Small intestine (tissue), 7 donors: ENCODE results near the gene NINJ1. TPM values are rescaled to one million over a fixed set of nuclear protein-coding genes. Genes with fewer than 3 reads are reported as not detected.

Source experiments
- DNase-seq, 2 donors: peaks; one replicate each; pipeline versions ENCODE4 v3.0.0 to v3.0.0-alpha.2; 2013
- FAIRE-seq: peaks from 2 replicates; lab custom pipeline; 2012; peaks lifted over from hg19 to GRCh38; lab: Jason Lieb, UNC
- H3K27ac ChIP-seq, 3 donors: one replicate each; pipeline ENCODE4 v1.5.1; 2013; ENCODE audit warnings: low read length in 2 of 3, mild to moderate bottlenecking in 2 of 3, control low read depth in 1 of 3, inconsistent platforms in 1 of 3, low read depth in 1 of 3, moderate library complexity in 1 of 3
- H3K27me3 ChIP-seq, 3 donors: one replicate each; pipeline ENCODE4 v1.6.1; 2013; ENCODE audit warnings: low read length in 3 of 3, inconsistent platforms in 1 of 3; ENCODE audit not compliant: control insufficient read depth in 3 of 3, insufficient read depth in 3 of 3
- H3K36me3 ChIP-seq, 3 donors: one replicate each; pipeline ENCODE4 v1.6.1; 2013; ENCODE audit warnings: low read length in 3 of 3, inconsistent platforms in 1 of 3, low read depth in 1 of 3, mild to moderate bottlenecking in 1 of 3, moderate library complexity in 1 of 3; ENCODE audit not compliant: control insufficient read depth in 3 of 3, insufficient read depth in 2 of 3
- H3K4me1 ChIP-seq, 3 donors: one replicate each; pipeline ENCODE4 v1.6.1; 2013; ENCODE audit warnings: low read length in 2 of 3, inconsistent platforms in 1 of 3, low read depth in 1 of 3, mild to moderate bottlenecking in 1 of 3, moderate library complexity in 1 of 3; ENCODE audit not compliant: control insufficient read depth in 3 of 3, insufficient read depth in 2 of 3
- H3K4me3 ChIP-seq, 3 donors: one replicate each; pipeline ENCODE4 v1.5.1; 2013; ENCODE audit warnings: low read length in 3 of 3, control low read depth in 1 of 3, inconsistent platforms in 1 of 3, low read depth in 1 of 3, mild to moderate bottlenecking in 1 of 3, moderate library complexity in 1 of 3
- H3K9me3 ChIP-seq, 2 donors: one replicate each; pipeline ENCODE4 v1.6.1; 2013; ENCODE audit warnings: low read depth in 1 of 2, low read length in 1 of 2; ENCODE audit not compliant: control insufficient read depth in 2 of 2, insufficient read depth in 1 of 2
- WGBS, 3 donors: extraction: QIAGEN DNeasy Blood & Tissue Kit; methylation state at CpG; one replicate each; pipeline ENCODE4 v1.1.7; 2013; 5-methylcytosine and 5-hydroxymethylcytosine counted together
- polyA plus RNA-seq, 4 donors: library from polyadenylated mRNA; stranded (reverse) in 3 of 4; unstranded in 1 of 4; fragments of 200-250 nt in 3 of 4; fragments of 120-200 nt in 1 of 4; gene quantifications; one replicate each; pipeline versions ENCODE4 v1.2.1 to v1.2.3, GENCODE V29; 2013
- donor health status: healthy with polysubstance abuse.
- donor health status: control.
- donor health status: control.
- donor health status: Bipolar disorder and iron deficiency.
- donor health status: healthy.

Gene NINJ1
- polyA plus RNA-seq, 4 donors = 29.4 to 93.2 (median 54.0) TPM

DNA sequence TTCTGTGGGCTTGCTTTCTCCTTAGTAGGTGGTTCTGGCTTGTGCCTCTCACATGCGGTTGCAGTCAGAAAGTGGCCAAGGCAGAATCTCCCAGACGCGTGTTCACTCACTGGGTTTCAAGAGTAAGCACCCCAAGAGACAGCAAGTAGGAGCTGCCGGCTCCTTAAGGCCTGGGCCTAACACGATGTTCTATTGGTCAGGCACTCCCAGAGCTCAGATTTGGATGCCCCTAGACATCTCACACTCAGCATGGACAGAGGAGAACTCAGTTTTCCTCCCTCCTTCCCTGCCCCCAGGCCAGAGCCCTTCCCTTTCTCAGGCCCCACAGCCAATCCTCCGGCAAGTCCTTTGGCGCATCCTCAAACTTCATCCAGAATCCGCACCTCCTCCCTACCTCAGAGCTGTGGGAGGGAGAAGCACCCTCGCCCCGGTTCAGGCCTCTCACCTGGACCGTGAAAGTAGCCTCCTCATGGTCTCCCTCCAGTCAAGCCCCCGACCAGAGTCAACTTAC lies 44.5 kb downstream of the NINJ1 start:
- DNase-seq (no peak), FAIRE-seq (no peak)
- peaks cover 2 to 15% of the 10 kb centered on the region in 2 donors for H3K9me3 ChIP-seq
- H3K27me3 ChIP-seq = no peaks in the 10 kb centered on the region
- H3K4me1 ChIP-seq = peaks cover 0 to 18% (median 0%) of the 10 kb centered on the region in 3 donors
- no peak overlapping the region for H3K27ac ChIP-seq
- H3K36me3 ChIP-seq = peaks cover 0 to 15% (median 0%) of the 10 kb centered on the region in 3 donors
- 92 to 95% (median 95%) methylated on average over 12 of the region's 12 CpGs for WGBS, 3 donors
- H3K4me3 ChIP-seq = no peak overlapping the region

DNA sequence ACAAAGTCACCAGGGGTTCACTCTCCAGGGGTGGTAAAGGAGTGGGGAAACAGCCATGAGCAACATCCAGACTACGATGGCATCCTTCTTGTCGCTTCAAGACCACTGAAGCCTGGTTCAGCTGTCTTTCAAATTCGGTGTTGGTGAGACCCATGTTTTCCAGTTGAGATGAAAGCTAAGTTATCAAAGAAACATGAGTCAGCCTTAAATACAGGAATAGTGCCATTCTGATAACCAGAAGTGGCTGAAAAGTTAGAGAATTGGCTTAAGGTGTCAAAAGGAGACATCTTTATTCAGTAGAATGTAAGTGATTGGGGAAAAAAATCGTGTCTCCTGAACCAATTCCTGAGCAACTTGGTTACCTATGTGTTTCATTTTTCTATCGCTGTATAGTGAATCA lies 45.0 kb downstream of the NINJ1 start:
- H3K4me1 ChIP-seq = peaks cover 0 to 14% (median 0%) of the 10 kb centered on the region in 3 donors
- peaks cover 0 to 17% (median 0%) of the 10 kb centered on the region in 3 donors for H3K36me3 ChIP-seq
- 83 to 89% (median 87%) methylated on average over 5 of the region's 5 CpGs for WGBS, 3 donors
- no peak overlapping the region for H3K4me3 ChIP-seq
- H3K9me3 ChIP-seq = peaks cover 2 to 15% of the 10 kb centered on the region in 2 donors
- FAIRE-seq (no peak), DNase-seq (no peak)
- no peaks in the 10 kb centered on the region for H3K27me3 ChIP-seq
- H3K27ac ChIP-seq = no peak overlapping the region

DNA sequence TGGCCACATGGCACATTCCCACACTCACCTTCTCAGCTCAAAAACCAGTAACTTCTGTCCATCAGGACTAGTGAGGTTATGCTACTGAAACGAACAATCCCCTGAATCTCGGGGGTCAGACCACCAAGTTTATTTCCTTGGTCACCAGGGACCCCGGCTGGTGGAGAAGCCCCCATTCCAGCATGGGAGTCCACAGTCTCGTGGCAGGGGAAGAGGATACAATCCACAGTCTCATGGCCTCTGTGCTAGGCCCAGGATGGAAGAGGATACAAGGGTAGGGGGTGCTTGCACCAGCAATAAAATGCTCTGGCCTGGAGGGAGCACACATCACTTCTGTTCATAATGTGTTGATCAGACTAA lies 45.4 kb downstream of the NINJ1 start:
- Histone ChIP-seq H3K27me3 (no peaks in the 10 kb centered on the region), H3K36me3 (peaks cover 0 to 18% (median 0%) of the 10 kb centered on the region in 3 donors), H3K27ac (no peak overlapping the region), H3K9me3 (peaks cover 2 to 15% of the 10 kb centered on the region in 2 donors), H3K4me1 (peaks cover 0 to 10% (median 0%) of the 10 kb centered on the region in 3 donors), H3K4me3 (no peak overlapping the region)
- DNase-seq (no peak), FAIRE-seq (no peak)
- 89 to 95% (median 95%) methylated on average over 4 of the region's 4 CpGs for WGBS, 3 donors

DNA sequence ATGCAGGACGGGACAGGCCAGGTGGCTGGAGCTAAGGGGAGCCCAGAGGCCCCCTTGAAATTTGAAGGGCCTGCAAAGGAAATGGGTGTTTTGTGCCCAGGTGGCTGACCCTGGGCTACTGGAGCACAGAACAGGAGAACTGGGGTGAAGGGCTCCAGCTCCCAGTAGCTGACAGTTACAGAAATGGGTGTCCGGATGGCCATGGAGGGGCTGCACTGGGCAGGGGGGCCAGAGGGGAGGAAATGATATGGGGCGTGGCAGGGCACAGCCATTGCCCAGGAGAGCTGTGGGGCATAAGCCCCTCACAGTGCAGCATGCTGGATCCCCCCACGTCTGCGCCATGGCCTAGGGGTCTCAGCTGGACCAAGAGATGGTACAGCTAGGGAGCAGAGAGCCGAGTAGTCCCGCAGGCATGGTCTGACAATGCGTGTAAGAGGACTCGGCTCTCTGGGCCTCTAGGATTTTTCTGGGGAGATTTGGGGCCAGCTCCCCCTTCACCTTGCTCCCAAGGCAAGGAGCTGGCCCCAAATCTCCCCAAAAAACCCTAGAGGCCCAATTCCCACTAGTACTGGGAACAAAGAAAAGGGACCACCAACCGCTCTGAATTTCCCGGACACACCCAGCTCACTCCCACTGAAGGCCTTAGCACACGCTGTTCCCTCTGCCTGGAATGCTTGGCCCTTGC lies 45.9 kb downstream of the NINJ1 start:
- Histone ChIP-seq H3K27ac (no peak overlapping the region), H3K4me3 (no peak overlapping the region), H3K27me3 (no peaks in the 10 kb centered on the region), H3K36me3 (peaks cover 0 to 18% (median 0%) of the 10 kb centered on the region in 3 donors), H3K9me3 (peaks cover 2 to 15% of the 10 kb centered on the region in 2 donors), H3K4me1 (peaks cover 0 to 6% (median 0%) of the 10 kb centered on the region in 3 donors)
- FAIRE-seq = no peak
- no peak for DNase-seq
- WGBS, 3 donors = 96 to 97% (median 97%) methylated on average over 12 of the region's 12 CpGs

DNA sequence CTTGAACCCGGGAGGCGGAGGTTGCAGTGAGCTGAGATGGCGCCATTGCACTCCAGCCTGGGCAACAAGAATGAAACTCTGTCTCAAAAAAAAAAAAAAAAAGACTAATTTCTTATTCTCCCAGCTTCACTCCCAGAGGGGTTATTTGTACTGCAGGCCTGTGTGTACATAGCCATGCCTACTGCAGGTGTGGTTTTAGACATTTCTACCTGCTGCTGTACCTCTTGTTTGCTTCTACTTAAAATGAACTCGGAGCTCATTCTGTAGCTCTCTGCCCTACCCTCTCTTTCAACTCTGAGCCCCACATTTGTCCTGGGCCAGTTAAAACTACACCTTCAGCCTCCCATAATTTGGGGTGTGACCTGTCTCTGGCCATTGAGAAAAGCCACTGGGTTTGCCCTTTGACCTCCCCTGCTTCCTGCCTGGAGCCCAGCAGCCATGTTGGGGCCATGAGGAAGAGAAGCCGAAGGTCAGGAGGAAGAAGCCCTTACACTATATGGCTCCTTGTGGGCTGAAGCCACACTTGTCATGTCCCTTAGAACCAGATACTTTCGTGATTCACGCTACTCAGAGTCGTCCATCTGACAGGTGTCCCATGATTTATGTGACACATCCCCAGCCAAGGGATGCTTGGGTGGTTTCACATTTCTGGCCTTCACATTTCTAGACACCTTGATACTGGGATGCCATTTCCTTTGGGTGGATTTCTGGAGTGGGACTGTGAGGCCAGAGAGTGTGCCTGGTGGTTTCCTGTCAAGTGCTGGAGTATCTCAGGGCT lies 47.4 kb downstream of the NINJ1 start:
- no peak overlapping the region for H3K27ac ChIP-seq
- peaks cover 0 to 4% (median 0%) of the 10 kb centered on the region in 3 donors for H3K4me1 ChIP-seq
- H3K4me3 ChIP-seq = no peak overlapping the region
- 90 to 95% (median 92%) methylated on average over 7 to 8 of the region's 8 CpGs for WGBS, 3 donors
- H3K27me3 ChIP-seq = no peaks in the 10 kb centered on the region
- DNase-seq (no peak), FAIRE-seq (no peak)
- H3K9me3 ChIP-seq = peaks cover 2 to 14% of the 10 kb centered on the region in 2 donors
- peaks cover 0 to 18% (median 0%) of the 10 kb centered on the region in 3 donors for H3K36me3 ChIP-seq

DNA sequence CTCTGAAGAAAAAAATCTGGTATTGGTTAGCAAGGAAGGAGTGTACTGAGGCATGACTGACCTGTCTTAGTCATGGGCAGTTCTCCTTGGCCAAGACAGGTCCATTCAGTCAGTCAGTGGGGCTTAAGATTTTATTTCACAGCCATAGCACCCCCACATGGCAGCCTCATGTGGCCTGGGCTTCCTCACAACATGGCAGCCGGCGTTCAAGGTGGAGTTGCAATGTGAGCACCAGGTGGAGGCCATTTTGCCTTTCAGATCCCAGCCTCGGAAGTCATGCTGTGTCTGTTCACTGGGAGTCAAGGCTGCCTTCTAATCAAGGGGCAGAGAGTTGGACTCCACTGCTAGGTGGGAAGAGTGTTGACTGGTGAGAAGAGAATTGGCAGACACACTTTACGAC lies 48.4 kb downstream of the NINJ1 start:
- Histone ChIP-seq H3K27me3 (no peaks in the 10 kb centered on the region), H3K4me1 (peaks cover 0 to 4% (median 0%) of the 10 kb centered on the region in 3 donors), H3K27ac (no peak overlapping the region), H3K9me3 (peaks cover 2 to 10% of the 10 kb centered on the region in 2 donors), H3K4me3 (no peak overlapping the region), H3K36me3 (peaks cover 0 to 23% (median 0%) of the 10 kb centered on the region in 3 donors)
- no peak for FAIRE-seq
- 92 to 95% (median 93%) methylated on average over 4 of the region's 4 CpGs for WGBS, 3 donors
- DNase-seq = no peak

DNA sequence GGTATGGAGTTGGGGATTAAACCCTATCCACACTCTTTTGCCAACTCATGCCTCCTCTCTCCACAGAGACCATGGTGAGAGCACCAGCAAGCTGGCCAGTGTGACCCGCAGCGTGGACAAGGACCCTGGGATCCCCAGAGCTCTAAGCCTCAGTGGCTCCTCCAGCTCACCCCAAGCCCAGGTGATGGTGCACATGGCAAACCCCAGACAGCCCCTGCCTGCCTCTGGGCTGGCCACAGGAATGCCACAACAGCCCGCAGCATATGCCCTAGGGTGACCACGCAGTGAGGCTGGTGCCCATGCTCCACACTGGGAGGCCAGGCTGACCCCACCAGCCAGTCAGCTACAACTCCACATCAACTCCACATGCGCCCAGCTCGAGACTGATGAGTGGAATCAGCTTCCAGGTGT lies 49.6 kb downstream of the NINJ1 start:
- Histone ChIP-seq H3K4me3 (no peak overlapping the region), H3K27me3 (no peaks in the 10 kb centered on the region), H3K36me3 (peaks cover 0 to 27% (median 0%) of the 10 kb centered on the region in 3 donors), H3K27ac (no peak overlapping the region), H3K9me3 (peaks cover 2 to 10% of the 10 kb centered on the region in 2 donors), H3K4me1 (peaks cover 0 to 4% (median 0%) of the 10 kb centered on the region in 3 donors)
- WGBS, 3 donors = 95 to 96% (median 96%) methylated on average over 6 of the region's 6 CpGs
- DNase-seq = no peak
- FAIRE-seq = no peak
